Subcutaneous adipose tissue (tissue), 4 donors: ENCODE measurements around the gene SLAMF8. TPM values are rescaled to one million over a fixed set of nuclear protein-coding genes. Genes with fewer than 3 reads are reported as not detected.

Experiments used
- small RNA-seq: library from RNA; depleted of rRNA; stranded (forward); fragments of <200 nt; gene quantifications from one replicate; pipeline ENCODE3, GENCODE V24; 2016
- total RNA-seq, 4 donors: library from RNA; depleted of rRNA; stranded (reverse); fragments of >200 nt; gene quantifications; one replicate each; pipeline ENCODE4 v1.1.0, GENCODE V29; 2016
- TF ChIP-seq, protein P1 (sequence below): fragments of 450-650 bp; IDR thresholded peaks from one replicate; pipeline ENCODE4 v1.5.1; 2016; ENCODE audit warnings: low read depth, mild to moderate bottlenecking, control low read depth, antibody characterized with exemption, moderate library complexity

Gene SLAMF8
- total RNA-seq, 4 donors from 2014 or later, result 8.3 to 79.9 (median 14.4) TPM

DNA sequence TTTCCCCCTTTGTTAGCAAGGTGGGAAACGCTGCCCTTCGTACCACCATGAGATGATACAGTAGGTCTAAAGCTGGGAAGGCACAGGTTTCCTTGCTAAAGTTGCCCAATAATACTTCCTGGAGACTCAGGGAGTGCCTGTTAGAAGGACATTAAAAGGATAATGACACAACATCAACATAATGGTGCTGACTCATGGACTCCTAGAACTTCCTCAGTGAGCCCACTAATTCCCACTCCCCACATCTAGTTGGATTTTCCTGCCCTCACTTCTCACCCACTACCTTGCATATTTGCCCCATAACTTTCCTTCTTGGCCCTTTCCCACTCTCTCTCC is 55.8 kb downstream of the SLAMF8 start:
- TF ChIP-seq, protein P1, sequence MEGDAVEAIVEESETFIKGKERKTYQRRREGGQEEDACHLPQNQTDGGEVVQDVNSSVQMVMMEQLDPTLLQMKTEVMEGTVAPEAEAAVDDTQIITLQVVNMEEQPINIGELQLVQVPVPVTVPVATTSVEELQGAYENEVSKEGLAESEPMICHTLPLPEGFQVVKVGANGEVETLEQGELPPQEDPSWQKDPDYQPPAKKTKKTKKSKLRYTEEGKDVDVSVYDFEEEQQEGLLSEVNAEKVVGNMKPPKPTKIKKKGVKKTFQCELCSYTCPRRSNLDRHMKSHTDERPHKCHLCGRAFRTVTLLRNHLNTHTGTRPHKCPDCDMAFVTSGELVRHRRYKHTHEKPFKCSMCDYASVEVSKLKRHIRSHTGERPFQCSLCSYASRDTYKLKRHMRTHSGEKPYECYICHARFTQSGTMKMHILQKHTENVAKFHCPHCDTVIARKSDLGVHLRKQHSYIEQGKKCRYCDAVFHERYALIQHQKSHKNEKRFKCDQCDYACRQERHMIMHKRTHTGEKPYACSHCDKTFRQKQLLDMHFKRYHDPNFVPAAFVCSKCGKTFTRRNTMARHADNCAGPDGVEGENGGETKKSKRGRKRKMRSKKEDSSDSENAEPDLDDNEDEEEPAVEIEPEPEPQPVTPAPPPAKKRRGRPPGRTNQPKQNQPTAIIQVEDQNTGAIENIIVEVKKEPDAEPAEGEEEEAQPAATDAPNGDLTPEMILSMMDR, result no peak

- TF ChIP-seq, protein P1, result no peak
Observed at GRCh38 chr1:159883134-159883533, 56.5 kb downstream of the SLAMF8 start.

- TF ChIP-seq, protein P1, result no peak
Observed at GRCh38 chr1:159884296-159884695, 57.6 kb downstream of the SLAMF8 start.

Small RNAs within 50 kb of the gene (small RNA-seq; reads per million reads assigned to genes)
- gene RF00570, result not detected

Other genes with a start within 250 kb of the SLAMF8 start
- gene APCS, start 239.0 kb upstream of the SLAMF8 start, total RNA-seq, result not detected
- gene CRP, start 112.3 kb upstream of the SLAMF8 start, total RNA-seq, result under 1 TPM in 1 of 4 donors, not detected in 3; 0.57 TPM
- gene DUSP23, start 45.9 kb upstream of the SLAMF8 start, total RNA-seq, result 10 to 100 TPM; 32.0 to 99.5 (median 75.4) TPM
- under 1 TPM in 2 of 4 donors, not detected in 2; 0.34 to 0.44 TPM for gene FCRL6, start 24.5 kb upstream of the SLAMF8 start, total RNA-seq
- not detected for gene VSIG8, start 35.8 kb downstream of the SLAMF8 start, total RNA-seq
- gene CFAP45, start 73.3 kb downstream of the SLAMF8 start, total RNA-seq, result 1 to 10 TPM in 1 of 4 donors, under 1 TPM in 1, not detected in 2; 0.85 to 1.3 TPM
- 100 to 1,000 TPM; 128 to 237 (median 179) TPM for gene TAGLN2, start 98.6 kb downstream of the SLAMF8 start, total RNA-seq
- gene IGSF9, start 118.7 kb downstream of the SLAMF8 start, total RNA-seq, result under 1 TPM in 2 of 4 donors, not detected in 2; 0.17 to 0.33 TPM
- gene SLAMF9, start 127.4 kb downstream of the SLAMF8 start, total RNA-seq, result 10 to 100 TPM in 1 of 4 donors, 1 to 10 TPM in 1, under 1 TPM in 1, not detected in 1; 0.66 to 16.5 (median 3.6) TPM
- 1 to 10 TPM; 4.2 to 7.3 (median 4.3) TPM for gene PIGM, start 205.1 kb downstream of the SLAMF8 start, total RNA-seq
- not detected for gene KCNJ10, start 243.3 kb downstream of the SLAMF8 start, total RNA-seq